ENCODE data around the gene EPHA10.

GRCh38 chr1:37697090-37697489 lies 67.8 kb downstream of the EPHA10 start:
- TF ChIP-seq CTCF (IDR thresholded peaks at IDR 0.05) = no peak
- TF ChIP-seq POLR2A (IDR thresholded peaks at IDR 0.05) = no peak

Data from prostate gland (tissue), 2 donors.